GM18526 (cell line): ENCODE results near the gene TNFRSF8.

Experiments
- POLR2A ChIP-seq: IDR thresholded peaks from 3 replicates; pipeline ENCODE4 v1.6.1; 2011; ENCODE audit not compliant: insufficient read length; ENCODE audit errors: extremely low read depth

Gene TNFRSF8

DNA sequence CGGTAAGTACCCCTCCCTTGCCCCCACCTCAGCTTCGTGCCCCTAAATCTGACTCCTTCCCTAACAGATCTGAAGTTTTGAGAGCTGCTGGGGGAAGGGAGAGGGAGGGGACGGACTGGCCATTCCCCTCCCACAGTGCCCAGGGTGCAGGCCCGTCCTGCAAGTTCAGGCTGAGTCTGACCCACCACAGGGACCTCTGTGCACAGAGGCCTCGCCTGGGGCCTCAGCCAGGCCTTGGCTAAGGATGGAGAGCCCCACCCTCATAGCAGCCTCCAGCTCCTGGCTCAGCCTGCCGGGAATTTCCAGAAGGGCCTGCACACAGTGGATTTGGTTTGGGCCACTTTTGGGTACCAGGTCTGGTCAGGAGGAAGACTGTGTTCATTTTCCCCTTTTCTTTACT lies 72.5 kb downstream of the TNFRSF8 start:
- TF ChIP-seq POLR2A = no peak

DNA sequence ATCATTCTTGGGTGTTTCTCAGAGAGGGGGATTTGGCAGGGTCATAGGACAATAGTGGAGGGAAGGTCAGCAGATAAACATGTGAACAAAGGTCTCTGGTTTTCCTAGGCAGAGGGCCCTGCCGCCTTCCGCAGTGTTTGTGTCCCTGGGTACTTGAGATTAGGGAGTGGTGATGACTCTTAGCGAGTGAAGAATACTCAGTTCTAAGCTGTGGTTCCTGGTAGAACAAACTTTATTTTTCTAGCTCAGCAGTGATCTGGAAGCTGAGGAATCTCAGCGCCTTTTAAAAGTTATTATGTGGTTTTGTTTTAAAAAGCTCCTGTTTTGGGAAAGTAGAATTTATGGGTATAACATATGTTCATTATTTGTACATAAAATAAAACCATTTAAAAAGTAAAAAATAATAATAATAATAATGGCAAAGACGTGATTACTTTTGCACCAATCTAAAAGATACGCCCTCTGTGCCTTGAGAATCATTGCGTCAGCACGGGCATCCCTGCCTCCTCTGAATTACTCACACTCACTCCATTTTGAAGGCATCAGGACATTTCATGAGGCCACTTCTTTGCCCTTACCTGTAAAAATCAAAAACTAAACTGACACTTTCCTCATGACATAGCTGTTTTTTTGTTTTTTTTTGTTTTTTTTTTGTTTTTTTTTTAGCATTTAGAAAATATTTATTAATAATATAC lies 74.0 kb downstream of the TNFRSF8 start:
- no peak for TF ChIP-seq POLR2A

DNA sequence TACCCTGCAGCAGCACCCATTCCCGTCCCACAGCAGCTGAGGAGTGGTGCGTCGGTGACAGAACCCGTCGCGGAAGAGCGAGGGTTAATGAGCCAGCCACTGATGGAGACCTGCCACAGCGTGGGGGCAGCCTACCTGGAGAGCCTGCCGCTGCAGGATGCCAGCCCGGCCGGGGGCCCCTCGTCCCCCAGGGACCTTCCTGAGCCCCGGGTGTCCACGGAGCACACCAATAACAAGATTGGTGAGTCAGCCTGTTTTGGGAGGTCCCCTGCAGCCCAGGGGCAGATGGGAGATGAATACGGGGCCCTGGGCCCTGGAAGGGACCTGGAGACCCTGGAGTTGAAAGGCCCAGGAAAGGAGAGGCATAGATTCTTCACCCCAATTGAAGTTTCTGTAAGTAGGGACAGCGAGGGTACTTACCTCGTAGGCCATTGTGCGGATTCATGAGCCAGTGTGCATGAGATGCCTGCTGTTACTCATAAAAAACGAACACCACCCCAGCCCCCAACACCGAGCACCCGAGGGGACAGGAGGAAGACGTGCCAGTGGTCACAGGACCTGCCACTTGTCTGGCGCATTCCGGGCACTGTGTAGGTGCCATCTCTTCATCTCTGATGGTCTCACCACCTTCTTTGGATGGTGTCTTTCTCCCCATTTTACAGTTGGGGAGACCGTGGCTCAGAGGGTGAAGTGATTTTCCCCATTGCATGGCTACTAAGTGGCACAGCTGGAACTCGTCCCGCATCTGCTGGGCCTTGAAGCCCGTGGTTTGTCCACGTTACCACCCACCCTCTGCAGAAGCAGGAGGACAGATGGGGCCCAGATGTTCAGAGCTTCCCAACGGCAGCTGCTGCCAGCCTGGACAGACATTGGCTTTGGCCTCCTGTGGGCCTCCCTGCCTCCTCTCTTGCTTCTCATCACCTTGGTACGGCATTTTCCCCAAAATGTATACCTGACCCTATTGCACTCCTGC lies 75.4 kb downstream of the TNFRSF8 start:
- no peak for TF ChIP-seq POLR2A

DNA sequence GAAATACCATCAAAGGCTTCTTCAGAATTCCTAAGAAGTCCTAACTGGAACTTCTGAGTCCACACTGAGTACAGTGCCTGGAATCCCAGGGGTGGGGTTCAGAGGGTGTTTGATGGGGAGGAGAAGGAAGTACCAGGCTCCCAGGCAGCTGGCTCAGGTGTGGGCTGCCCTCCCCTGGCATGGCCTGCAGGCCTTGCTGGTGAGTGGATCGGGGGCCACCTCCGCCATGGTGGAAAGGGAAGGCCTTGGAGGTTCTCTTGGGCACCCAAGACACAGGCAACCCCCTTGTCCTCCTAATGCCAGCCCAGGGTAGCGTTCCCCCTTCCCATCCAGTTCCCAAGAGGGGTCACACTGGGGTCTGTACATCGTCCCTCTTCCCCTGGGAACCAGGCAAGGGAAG lies 76.9 kb downstream of the TNFRSF8 start:
- no peak for TF ChIP-seq POLR2A

DNA sequence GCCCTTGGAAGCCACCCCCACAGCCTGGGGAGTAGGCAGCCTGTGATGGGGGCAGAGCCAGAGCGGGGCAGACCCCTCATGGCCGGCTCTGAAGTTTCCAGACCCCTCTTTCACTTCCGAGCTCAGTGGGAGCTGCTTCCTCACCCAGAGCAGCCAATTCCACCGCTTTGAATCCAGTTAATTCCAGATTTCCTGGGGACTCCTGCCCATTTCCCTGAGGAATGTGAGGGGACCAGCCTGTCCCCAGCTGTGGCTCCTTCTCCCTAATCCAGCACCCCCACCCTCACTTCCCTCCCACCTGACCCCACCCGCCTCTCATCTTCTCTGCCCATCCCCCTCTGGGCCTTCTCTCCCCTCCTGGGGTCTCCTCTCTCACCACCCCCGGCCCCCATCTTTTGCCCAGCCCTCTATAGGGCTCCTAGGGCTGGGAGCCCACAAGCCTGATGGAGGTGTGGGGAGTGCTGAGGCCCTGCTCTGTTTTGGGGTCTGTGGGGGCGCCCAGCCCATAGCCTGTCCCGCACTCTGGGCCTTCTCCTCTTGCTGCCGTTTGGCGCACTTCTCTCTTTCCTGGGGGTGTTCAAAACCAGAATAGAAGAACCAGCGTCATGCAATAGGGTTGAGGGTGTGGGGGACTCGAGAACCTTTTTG lies 77.5 kb downstream of the TNFRSF8 start:
- no peak for TF ChIP-seq POLR2A

DNA sequence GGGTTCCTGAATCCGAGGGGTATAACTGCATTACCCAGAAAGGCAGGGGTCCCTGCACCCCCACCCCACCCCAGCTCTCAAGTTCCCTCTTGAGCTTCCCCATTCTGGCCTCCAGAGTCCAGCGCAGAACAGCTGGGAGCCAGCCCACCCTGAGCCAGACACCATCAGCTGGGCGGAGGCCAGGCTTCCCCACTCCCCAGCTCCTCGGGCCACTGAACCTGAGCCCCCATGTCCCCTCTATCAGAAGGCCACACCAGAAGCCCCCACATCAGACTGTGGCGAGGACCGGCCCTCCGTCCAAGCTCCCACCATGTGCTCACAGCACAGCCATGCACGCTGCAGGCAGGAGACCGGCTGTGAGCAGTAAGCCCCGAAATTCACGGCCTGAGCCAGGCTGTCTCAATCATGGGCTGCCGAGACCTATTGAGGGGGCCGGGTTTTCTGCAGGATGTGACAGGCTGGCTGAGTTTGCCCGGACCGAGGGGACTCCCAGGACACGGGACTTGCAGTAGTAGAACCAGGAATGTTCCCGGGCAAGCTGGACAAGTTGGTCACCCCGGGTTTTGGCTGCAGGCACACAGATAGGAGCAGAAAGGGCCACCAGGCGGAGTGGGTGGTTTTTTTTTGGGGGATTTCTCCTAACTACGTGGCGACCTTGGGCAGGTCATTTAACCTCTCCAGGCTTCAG lies 78.2 kb downstream of the TNFRSF8 start:
- TF ChIP-seq POLR2A = no peak

DNA sequence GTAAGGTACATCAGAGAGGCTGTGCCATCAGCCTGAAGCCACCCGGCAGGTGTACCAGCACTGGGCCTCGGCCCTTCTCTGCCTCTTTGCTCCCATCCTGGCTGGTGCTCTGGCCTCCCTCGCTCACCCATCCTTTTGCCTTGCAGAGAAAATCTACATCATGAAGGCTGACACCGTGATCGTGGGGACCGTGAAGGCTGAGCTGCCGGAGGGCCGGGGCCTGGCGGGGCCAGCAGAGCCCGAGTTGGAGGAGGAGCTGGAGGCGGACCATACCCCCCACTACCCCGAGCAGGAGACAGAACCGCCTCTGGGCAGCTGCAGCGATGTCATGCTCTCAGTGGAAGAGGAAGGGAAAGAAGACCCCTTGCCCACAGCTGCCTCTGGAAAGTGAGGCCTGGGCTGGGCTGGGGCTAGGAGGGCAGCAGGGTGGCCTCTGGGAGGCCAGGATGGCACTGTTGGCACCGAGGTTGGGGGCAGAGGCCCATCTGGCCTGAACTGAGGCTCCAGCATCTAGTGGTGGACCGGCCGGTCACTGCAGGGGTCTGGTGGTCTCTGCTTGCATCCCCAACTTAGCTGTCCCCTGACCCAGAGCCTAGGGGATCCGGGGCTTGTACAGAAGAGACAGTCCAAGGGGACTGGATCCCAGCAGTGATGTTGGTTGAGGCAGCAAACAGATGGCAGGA lies 79.2 kb downstream of the TNFRSF8 start:
- no peak for TF ChIP-seq POLR2A

DNA sequence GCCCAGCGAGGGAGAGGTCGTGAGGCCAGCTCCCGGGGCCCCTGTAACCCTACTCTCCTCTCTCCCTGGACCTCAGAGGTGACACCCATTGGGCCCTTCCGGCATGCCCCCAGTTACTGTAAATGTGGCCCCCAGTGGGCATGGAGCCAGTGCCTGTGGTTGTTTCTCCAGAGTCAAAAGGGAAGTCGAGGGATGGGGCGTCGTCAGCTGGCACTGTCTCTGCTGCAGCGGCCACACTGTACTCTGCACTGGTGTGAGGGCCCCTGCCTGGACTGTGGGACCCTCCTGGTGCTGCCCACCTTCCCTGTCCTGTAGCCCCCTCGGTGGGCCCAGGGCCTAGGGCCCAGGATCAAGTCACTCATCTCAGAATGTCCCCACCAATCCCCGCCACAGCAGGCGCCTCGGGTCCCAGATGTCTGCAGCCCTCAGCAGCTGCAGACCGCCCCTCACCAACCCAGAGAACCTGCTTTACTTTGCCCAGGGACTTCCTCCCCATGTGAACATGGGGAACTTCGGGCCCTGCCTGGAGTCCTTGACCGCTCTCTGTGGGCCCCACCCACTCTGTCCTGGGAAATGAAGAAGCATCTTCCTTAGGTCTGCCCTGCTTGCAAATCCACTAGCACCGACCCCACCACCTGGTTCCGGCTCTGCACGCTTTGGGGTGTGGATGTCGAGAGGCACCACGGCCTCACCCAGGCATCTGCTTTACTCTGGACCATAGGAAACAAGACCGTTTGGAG lies 80.0 kb downstream of the TNFRSF8 start:
- no peak for TF ChIP-seq POLR2A

DNA sequence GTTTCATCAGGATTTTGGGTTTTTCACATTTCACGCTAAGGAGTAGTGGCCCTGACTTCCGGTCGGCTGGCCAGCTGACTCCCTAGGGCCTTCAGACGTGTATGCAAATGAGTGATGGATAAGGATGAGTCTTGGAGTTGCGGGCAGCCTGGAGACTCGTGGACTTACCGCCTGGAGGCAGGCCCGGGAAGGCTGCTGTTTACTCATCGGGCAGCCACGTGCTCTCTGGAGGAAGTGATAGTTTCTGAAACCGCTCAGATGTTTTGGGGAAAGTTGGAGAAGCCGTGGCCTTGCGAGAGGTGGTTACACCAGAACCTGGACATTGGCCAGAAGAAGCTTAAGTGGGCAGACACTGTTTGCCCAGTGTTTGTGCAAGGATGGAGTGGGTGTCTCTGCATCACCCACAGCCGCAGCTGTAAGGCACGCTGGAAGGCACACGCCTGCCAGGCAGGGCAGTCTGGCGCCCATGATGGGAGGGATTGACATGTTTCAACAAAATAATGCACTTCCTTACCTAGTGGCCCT lies 80.6 kb downstream of the TNFRSF8 start:
- no peak for TF ChIP-seq POLR2A

DNA sequence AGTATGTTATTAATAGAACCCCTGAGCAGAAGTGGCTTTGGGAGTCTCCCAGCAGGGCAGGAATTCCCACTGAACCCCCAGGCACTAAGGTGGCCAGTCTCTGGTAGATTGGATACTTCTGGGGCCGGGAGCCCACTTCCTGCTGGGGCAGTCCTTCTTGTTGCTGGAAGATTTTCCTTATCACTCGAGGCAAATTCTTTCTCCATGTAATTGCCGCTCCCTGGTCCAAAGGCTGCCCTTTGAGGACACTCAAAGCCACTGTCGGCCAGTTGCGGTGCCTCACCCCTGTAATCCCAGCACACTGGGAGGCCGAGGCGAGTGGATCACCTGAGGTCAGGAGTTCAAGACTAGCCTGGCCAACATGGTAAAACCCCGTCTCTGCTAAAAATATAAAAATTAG lies 81.1 kb downstream of the TNFRSF8 start:
- no peak for TF ChIP-seq POLR2A

DNA sequence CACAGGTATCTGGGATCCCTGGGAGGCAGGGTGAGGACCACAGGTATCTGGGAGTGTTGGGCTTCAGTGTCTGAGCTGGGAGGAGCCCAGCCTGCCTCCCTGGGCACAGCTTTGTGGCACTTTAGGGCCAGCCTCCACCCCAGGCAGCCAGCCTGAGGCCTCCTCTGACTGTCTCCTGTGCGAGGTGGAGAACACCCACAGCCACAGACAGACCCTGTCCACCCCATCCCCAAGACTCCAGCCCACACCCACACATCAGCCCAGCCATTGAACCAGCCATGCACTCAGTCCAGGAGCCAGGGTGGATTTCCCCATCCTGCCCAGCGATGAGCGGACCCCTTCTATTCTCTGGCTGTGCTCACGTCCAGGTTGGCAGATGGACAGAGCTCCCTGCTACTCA lies 81.9 kb downstream of the TNFRSF8 start:
- TF ChIP-seq POLR2A = no peak

DNA sequence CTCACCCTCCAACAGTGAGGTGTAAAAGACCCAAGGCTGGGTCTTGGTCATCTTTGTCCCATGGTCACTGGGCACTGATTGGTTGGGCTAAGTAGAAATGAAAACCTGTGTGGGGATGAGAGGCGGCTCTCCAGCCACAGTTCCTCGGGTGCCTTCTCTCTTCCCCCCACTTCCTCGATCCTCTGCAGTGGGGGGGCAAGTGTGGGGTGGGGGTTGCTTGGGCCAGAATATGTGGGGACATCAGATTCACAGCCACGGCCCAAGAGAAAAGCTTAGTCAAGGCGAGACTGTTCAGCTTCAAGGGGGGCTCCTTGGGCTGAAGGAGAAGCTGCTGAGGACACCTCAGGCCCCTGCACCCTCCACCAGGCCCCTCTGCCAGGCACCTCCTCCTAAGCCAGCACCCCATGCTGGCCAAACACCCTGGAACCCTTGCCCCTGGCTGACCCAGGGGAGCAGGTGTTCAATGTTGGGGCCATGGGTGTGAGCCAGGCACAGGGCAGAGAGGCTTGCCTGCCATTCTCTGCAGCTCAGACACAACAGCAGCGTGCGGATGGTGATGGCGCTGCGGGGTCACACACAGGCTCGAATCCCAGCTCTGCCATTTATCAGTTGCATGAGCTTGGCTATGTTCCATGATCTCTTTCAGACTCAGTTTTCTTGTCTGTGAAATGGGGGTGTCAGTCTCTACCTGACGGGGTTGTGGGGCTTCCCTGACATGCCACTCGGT lies 82.7 kb downstream of the TNFRSF8 start:
- TF ChIP-seq POLR2A = peak; percentile 16
